Left hindlimb (tissue), 1 donor: Measurements from ENCODE around the gene H6PD.
A peak's percentile ranks its signal among the peaks of the same experiment; 100 is the strongest.

Experiments
- DNase-seq: peaks from one replicate; pipeline ENCODE4 v3.0.0-alpha.2; 2018

H6PD gene

GRCh38 chr1:9300573-9300972 lies 66.0 kb downstream of the H6PD start:
- no peak for DNase-seq

- DNase-seq: no peak
These were observed 68.4 kb downstream of the H6PD start for GRCh38 chr1:9302745-9303524.

- DNase-seq: no peak
These were observed 69.3 kb downstream of the H6PD start for GRCh38 chr1:9303916-9304315.

GRCh38 chr1:9305216-9305615 lies 70.6 kb downstream of the H6PD start:
- no peak for DNase-seq

- no peak for DNase-seq
These were observed 71.4 kb downstream of the H6PD start for GRCh38 chr1:9306006-9306405.

GRCh38 chr1:9307303-9307702 lies 72.7 kb downstream of the H6PD start:
- DNase-seq: no peak

- DNase-seq: no peak
These were observed 73.7 kb downstream of the H6PD start for GRCh38 chr1:9308236-9308785.

GRCh38 chr1:9309080-9309479 lies 74.5 kb downstream of the H6PD start:
- DNase-seq: no peak

GRCh38 chr1:9309991-9310390 lies 75.4 kb downstream of the H6PD start:
- no peak for DNase-seq

GRCh38 chr1:9311029-9311428 lies 76.5 kb downstream of the H6PD start:
- no peak for DNase-seq

- no peak for DNase-seq
These were observed 76.9 kb downstream of the H6PD start for GRCh38 chr1:9311479-9311878.

GRCh38 chr1:9312168-9312720 lies 77.7 kb downstream of the H6PD start:
- no peak for DNase-seq

- DNase-seq: no peak
These were observed 79.0 kb downstream of the H6PD start for GRCh38 chr1:9313576-9313975.

GRCh38 chr1:9314111-9314510 lies 79.5 kb downstream of the H6PD start:
- DNase-seq: no peak

GRCh38 chr1:9314711-9315379 lies 80.3 kb downstream of the H6PD start:
- no peak for DNase-seq

- DNase-seq: no peak
These were observed 81.0 kb downstream of the H6PD start for GRCh38 chr1:9315411-9316079.

- no peak for DNase-seq
These were observed 81.5 kb downstream of the H6PD start for GRCh38 chr1:9316080-9316444.

GRCh38 chr1:9316512-9316911 lies 81.9 kb downstream of the H6PD start:
- no peak for DNase-seq

GRCh38 chr1:9317072-9317471 lies 82.5 kb downstream of the H6PD start:
- DNase-seq: no peak

- DNase-seq: peak; percentile 75
These were observed 83.2 kb downstream of the H6PD start for GRCh38 chr1:9317591-9318417.

GRCh38 chr1:9319208-9319788 lies 84.7 kb downstream of the H6PD start:
- no peak for DNase-seq
